GM21526 (cell line): ENCODE data around the gene RRN3.
A peak's percentile ranks its signal among the peaks of the same experiment; 100 is the strongest.
"Not testable (repeated sequence)": the region's sequence is repeated elsewhere in the genome, so short reads cannot be mapped to it uniquely, and the experiment has no call there.

Source experiments
- ATAC-seq: cut with Tn5 transposase; IDR thresholded peaks from one replicate; pipeline ENCODE4 v1.9.1; 2021; ENCODE audit warnings: moderate library complexity; ENCODE audit not compliant: unreplicated experiment, low FRiP score

Gene RRN3

DNA sequence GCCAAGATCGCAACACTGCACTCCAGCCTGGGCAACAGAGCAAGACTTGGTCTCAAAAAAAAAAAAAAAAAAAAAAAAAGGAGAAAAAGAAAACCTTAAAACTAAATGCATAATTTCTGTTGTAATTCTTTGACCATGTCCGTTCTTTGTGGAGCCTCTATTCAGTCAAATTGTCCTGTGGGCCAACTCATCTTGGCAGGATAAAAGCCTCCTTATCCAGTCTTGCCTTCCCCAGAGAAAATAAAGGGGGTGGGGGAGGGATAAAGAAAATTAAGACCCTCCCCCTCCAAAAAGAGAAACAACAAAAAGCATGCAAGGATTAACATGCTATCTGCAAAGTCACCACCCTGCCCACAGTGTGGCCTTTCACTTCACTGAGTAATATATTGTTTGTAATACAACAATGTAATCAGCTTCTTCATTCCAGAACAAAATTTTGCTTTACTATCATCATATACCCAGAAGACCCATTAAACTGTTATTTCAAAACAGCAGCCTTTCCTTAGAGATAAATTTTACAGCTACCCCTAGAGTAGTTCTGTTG lies 5.4 kb upstream of the RRN3 start:
- not testable (repeated sequence) for ATAC-seq

DNA sequence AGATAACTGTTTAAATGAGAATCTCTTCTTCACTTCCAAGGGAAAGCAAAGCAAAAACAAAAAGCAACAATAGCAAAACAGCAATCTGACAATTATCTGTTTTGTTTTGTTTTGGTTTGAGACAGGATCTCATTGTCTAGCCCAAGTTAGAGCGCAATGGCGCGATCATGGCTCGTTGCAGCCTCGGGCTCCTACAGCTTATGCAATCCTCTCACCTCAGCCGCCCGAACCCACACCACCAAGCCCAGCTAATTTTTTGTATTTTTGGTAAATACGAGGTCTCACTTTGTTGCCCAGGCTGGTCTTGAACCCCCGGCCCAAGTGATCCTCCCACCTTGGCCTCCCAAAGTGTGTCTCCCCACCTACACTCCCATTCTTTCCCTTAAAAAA lies 2.5 kb upstream of the RRN3 start:
- not testable (repeated sequence) for ATAC-seq

DNA sequence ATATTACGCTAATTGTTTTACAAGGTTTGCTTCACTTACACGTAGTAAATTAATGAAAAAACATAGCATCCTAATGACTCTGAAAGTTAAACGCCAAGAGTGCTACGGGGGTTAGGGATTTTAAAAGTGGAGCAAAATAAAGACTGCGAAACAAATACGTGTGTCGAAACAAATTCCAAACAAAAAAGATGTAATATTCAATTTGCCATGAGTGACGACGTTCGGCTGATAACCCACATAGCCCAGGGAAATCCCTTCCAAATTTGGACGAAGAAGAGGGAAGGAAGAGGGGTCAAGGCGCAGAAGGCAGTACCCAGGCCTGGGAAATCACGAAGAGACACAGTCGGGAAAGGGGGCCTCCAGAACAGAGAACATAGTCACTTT lies 509 bp downstream of the RRN3 start:
- not testable (repeated sequence) for ATAC-seq

DNA sequence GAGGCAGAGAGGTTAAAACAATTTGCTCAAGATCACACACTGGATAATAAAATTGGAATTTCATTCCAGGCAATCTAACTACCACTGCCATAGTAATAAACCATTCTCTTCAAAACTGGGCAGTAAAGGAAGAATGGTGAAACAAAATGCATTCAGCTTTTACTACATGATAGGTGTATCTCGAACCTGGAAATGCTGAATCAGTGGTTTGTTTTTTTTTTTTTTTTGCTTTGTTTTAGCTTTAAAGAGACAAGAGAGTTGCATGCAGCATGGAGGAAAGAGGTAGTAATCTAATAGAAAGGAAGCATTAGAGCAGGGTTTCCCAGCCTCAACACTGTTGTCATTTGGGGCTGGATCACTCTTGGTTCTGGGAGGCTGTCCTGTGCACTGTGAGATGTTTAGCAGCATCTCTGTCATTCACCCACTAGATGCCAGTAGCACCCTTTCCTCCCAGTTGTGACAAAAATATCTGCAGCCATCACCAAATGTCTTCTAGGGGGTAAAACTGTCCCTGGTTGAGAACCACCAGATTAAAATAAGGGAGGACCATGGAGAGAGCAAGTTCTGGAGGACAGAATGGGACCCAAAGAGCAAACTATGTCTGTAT lies 3.3 kb downstream of the RRN3 start:
- not testable (repeated sequence) for ATAC-seq

DNA sequence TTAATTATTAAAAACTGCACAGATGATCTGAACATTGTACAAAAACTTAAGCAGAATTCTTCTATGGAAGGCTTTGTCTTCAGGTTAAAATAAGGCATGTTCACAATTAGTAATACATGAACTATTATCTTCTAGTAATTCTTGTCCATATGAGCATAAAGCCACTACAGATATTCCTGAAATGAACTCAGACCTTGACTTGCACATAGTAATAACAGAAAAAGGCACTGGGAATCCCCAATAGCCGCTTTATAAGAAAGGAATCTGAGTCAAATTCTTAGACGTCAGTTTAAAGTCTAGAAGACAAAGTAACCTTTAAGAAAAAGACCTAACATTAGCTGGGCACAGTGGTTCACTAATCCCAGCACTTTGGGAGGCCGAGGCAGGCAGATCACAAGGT lies 11.3 kb downstream of the RRN3 start:
- ATAC-seq = not testable (repeated sequence)

GRCh38 chr16:15080883-15081282 lies 13.2 kb downstream of the RRN3 start:
- ATAC-seq = not testable (repeated sequence)

DNA sequence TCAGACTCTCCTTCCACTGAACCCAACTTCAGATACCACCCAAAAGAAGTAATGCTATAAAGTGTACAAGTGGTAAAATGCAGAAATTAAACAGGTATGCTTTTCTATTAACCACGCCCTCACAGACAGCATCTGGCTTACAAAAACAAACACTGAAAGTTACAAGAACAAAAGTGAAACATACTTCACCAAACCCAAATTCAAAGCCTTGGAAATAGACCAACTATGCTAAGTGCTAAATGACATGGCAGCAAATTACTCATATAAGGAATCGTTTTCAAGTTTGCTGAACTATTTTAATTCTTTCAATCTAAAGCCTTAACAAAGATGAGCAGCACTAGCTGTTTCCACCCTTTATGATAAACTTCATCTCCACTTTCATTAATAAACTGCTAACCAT lies 17.9 kb downstream of the RRN3 start:
- ATAC-seq = not testable (repeated sequence)

- no peak for ATAC-seq
Measured at GRCh38 chr16:15073101-15073500, 21.0 kb downstream of the RRN3 start.

GRCh38 chr16:15071916-15072769 lies 21.9 kb downstream of the RRN3 start:
- ATAC-seq = not testable (repeated sequence)

DNA sequence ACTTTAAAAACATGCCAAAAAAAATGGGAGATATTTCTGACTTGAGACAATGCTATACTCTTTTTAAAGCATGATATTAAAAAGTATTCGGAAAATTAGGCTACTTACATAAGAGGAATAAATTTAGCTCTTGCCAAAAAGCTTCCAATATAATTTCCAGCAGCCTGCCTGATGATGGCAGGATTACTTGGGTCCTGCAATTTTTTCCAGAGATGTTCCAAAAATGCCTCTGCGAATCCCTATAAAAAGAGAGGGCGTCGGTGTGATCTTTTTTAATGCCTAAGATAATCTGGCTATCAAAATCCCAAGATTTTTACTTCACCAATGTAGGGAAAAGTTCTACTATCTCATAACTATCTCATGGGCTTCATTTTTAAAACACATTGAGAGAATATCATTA lies 23.1 kb downstream of the RRN3 start:
- not testable (repeated sequence) for ATAC-seq

DNA sequence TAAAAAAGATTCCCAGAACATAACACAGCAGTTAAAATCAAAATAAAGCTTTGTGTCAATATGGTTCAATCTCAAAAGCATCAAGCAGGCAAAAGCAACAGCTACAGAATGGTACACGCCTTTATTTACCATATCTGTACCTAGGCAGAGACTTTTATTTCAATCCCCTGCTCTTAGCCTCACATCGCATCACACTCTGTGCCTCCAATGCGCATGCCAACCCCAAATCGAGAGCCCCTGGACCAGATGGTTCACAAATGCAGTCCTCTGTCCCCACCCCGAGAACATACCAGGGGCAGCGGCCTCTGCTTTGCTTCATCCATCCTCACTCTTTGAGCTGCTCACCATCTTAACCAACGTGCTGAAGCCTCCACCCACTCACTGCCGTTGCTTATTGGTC lies 27.4 kb downstream of the RRN3 start:
- not testable (repeated sequence) for ATAC-seq

- not testable (repeated sequence) for ATAC-seq
Measured at GRCh38 chr16:15065961-15066360, 28.1 kb downstream of the RRN3 start.

GRCh38 chr16:15062085-15062810 lies 31.8 kb downstream of the RRN3 start:
- not testable (repeated sequence) for ATAC-seq

DNA sequence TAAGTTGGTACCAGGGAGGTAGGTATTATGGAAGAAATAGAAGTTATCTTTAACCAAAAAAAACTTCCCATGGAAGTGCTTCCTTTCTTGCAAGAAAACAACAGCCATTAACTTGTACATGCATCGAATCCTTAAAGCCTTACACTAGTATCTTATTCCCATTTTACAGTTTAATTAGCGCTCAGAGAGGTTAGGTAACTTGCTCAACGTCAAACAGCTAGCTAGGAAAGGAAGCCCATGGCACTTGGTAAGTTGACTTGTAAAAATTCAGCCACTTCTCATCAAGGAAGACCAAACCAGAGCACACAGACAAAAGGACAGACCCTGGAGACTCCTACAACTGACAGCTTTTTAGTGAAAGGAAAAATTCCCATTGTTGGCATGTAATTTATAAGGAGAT lies 34.7 kb downstream of the RRN3 start:
- no peak for ATAC-seq

GRCh38 chr16:15057681-15058417 lies 36.2 kb downstream of the RRN3 start:
- ATAC-seq = no peak

DNA sequence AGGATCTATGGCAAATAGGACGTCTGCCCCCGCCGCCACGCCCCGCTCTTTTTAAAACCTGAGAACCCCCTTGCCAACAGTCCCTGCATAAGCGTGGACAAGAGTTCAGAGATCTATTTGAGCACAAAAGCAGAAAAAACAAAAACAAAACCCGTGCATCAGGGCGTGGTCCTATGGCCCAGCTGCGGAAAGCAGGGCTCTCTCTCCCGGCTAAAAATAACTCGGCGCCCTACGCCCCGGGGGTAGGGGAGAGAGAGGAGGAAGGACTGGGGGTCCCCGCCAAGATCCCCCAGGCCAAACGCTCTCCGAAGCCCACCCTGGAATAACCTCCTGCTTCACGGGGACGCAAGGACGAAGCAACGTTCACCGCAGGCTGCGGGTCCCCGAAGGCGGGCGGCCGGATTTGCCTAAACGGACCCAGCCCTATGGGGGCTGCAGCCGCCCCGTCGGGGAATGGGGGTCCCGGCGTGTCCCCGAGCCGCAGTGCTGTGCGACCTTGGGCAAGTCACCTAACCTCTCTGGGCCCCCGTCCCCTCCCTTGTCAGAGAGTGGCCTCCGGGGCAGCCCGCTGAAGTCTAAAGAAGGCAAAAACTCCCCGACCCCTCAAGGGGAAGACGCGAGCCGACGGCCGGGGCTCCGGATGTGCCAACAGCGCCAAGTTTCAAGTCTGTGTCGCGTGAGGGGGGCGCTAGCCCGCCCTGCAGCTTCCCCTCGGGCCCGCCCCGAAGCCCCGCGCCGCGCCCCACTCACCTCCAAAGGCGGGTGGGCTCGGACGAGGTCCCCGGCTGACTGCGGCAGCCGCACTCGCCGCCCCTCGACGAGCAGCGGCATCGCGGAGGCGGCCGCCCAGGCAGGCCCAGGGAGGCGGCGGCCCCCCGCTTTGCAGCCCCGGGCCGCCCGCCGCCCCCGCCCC lies 38.7 kb downstream of the RRN3 start:
- peak; percentile 49 for ATAC-seq

GRCh38 chr16:15054357-15055140 lies 39.5 kb downstream of the RRN3 start:
- no peak for ATAC-seq

DNA sequence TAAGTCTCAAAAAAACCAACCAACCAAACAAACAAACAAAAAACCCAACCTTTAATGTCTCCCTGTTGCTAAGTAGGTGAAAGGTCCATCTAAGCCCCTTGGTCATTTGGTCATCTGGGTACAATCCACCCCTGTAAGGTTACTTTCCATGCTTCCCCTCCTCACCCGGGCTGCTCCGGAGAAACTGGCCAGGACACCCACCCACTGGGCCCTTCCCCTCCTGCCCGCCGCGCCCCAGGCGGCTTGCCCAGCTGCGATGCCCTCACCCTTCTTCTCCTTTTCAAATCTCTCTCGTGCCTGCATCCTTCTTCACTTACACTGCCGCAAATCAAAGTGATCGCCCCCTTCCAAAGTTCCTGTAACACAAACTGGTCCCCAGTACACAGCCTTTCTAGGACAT lies 40.2 kb downstream of the RRN3 start:
- ATAC-seq = no peak
